Colonic mucosa (tissue), 4 donors: ENCODE results near the gene PDE4D. TPM values are rescaled to one million over a fixed set of nuclear protein-coding genes. Genes with fewer than 3 reads are reported as not detected.

Experiments
- DNase-seq: peaks from one replicate; pipeline ENCODE4 v3.0.0-alpha.2; 2020
- H3K27ac ChIP-seq: fragments of 200-600 bp; one replicate; pipeline ENCODE4 v1.8.0; 2021
- H3K27me3 ChIP-seq: fragments of 200-600 bp; one replicate; pipeline ENCODE4 v1.8.0; 2021
- H3K36me3 ChIP-seq: fragments of 200-600 bp; one replicate; pipeline ENCODE4 v1.8.0; 2021
- H3K4me1 ChIP-seq: fragments of 200-600 bp; one replicate; pipeline ENCODE4 v1.8.0; 2021; ENCODE audit warnings: mild to moderate bottlenecking
- H3K4me3 ChIP-seq: fragments of 200-600 bp; one replicate; pipeline ENCODE4 v1.8.0; 2021
- H3K9ac ChIP-seq, 2 donors: one replicate each; pipeline ENCODE4 v1.7.0; 2013; ENCODE audit warnings: control low read depth in 2 of 2, low read depth in 2 of 2, low read length in 2 of 2
- H3K9me3 ChIP-seq: fragments of 200-600 bp; one replicate; pipeline ENCODE4 v1.8.0; 2021
- CTCF ChIP-seq: fragments of 200-600 bp; IDR thresholded peaks from one replicate; pipeline ENCODE4 v1.8.0; 2022; ENCODE audit warnings: antibody characterized with exemption, mild to moderate bottlenecking
- intact Hi-C: fragments of 100-400 bp; cut with DNase I; formaldehyde crosslinking; loops from one replicate; pipeline ENCODE4 v1.14.1; 2022
- total RNA-seq, 2 donors: library from RNA; stranded (reverse); fragmentation: NEBNext Ultra II Directional in 1 of 2; extraction: Animal tissue kit (Norgen Biotek cat#: 25700) in 1 of 2; gene quantifications; one replicate each; pipeline ENCODE4 v1.2.1, GENCODE V29; 2021
- donor health status: healthy.
- donor health status: DM: no; HTN: no; CAD: no.
- donor health status: DM: no; HTN: no; CAD: no.

The PDE4D gene
- total RNA-seq, 2 donors from 2014 or later: 23.1 to 53.7 TPM

- H3K36me3 ChIP-seq: no peaks in the 10 kb centered on the region
- no peaks in the 10 kb centered on the region for H3K27me3 ChIP-seq
- DNase-seq: no peak
- H3K9ac ChIP-seq: no peak overlapping the region
- no peak for TF ChIP-seq CTCF
- intact Hi-C loops: no loop called here
- no peak overlapping the region for H3K27ac ChIP-seq
- H3K4me1 ChIP-seq: no peaks in the 10 kb centered on the region
- H3K9me3 ChIP-seq: no peaks in the 10 kb centered on the region
- H3K4me3 ChIP-seq: no peak overlapping the region
These were observed 624.6 kb downstream of the PDE4D start for GRCh38 chr5:59268756-59269415.

- no peak for TF ChIP-seq CTCF
- H3K9ac ChIP-seq: no peak overlapping the region
- H3K4me3 ChIP-seq: no peak overlapping the region
- no peaks in the 10 kb centered on the region for H3K27me3 ChIP-seq
- intact Hi-C loops: no loop called here
- no peak overlapping the region for H3K27ac ChIP-seq
- no peaks in the 10 kb centered on the region for H3K36me3 ChIP-seq
- no peak for DNase-seq
- no peaks in the 10 kb centered on the region for H3K9me3 ChIP-seq
- no peaks in the 10 kb centered on the region for H3K4me1 ChIP-seq
These were observed 626.5 kb downstream of the PDE4D start for GRCh38 chr5:59267033-59267432.

- H3K4me1 ChIP-seq: no peaks in the 10 kb centered on the region
- intact Hi-C loops: no loop called here
These were observed 627.1 kb downstream of the PDE4D start for GRCh38 chr5:59266410-59266809.

GRCh38 chr5:59264639-59265245 lies 628.8 kb downstream of the PDE4D start:
- Histone ChIP-seq H3K9ac (no peak overlapping the region), H3K36me3 (no peaks in the 10 kb centered on the region), H3K4me1 (no peaks in the 10 kb centered on the region), H3K27me3 (no peaks in the 10 kb centered on the region), H3K27ac (peak overlapping the region; percentile 10), H3K9me3 (no peaks in the 10 kb centered on the region), H3K4me3 (no peak overlapping the region)
- intact Hi-C loops: no loop called here
- DNase-seq: no peak
- TF ChIP-seq CTCF: no peak

More at GRCh38 chr5:59266410-59266809, 627.1 kb downstream of the PDE4D start:
- Histone ChIP-seq H3K36me3 (no peaks in the 10 kb centered on the region), H3K4me3 (no peak overlapping the region), H3K9me3 (no peaks in the 10 kb centered on the region), H3K9ac (no peak overlapping the region), H3K27ac (peak overlapping the region; percentile 27), H3K27me3 (no peaks in the 10 kb centered on the region)
- DNase-seq: peak; percentile 45
- TF ChIP-seq CTCF: no peak

- Histone ChIP-seq H3K27ac (no peak overlapping the region), H3K4me1 (no peaks in the 10 kb centered on the region), H3K9me3 (no peaks in the 10 kb centered on the region), H3K27me3 (no peaks in the 10 kb centered on the region), H3K36me3 (no peaks in the 10 kb centered on the region), H3K4me3 (no peak overlapping the region), H3K9ac (no peak overlapping the region)
- DNase-seq: no peak
- intact Hi-C loops: no loop called here
- no peak for TF ChIP-seq CTCF
These were observed 629.5 kb downstream of the PDE4D start for GRCh38 chr5:59264013-59264412.
